ENCODE results near the gene LMAN1L.

Gene LMAN1L

GRCh38 chr15:74809242-74809641, 3.4 kb upstream of the LMAN1L start:
- intact Hi-C loops (cut with DNase I) = no loop called here
- DNase-seq = no peak

GRCh38 chr15:74809956-74810355, 2.7 kb upstream of the LMAN1L start:
- intact Hi-C loops (cut with DNase I) = no loop called here
- no peak for DNase-seq

- intact Hi-C loops (cut with DNase I) = no loop called here
- DNase-seq = peak in 1 of 10 donors; percentile 58
Observed at GRCh38 chr15:74815121-74815934, 2.7 kb downstream of the LMAN1L start.

GRCh38 chr15:74815961-74816360, 3.3 kb downstream of the LMAN1L start:
- intact Hi-C loops (cut with DNase I) = no loop called here
- peak in 1 of 10 donors; percentile 83 for DNase-seq

DNA sequence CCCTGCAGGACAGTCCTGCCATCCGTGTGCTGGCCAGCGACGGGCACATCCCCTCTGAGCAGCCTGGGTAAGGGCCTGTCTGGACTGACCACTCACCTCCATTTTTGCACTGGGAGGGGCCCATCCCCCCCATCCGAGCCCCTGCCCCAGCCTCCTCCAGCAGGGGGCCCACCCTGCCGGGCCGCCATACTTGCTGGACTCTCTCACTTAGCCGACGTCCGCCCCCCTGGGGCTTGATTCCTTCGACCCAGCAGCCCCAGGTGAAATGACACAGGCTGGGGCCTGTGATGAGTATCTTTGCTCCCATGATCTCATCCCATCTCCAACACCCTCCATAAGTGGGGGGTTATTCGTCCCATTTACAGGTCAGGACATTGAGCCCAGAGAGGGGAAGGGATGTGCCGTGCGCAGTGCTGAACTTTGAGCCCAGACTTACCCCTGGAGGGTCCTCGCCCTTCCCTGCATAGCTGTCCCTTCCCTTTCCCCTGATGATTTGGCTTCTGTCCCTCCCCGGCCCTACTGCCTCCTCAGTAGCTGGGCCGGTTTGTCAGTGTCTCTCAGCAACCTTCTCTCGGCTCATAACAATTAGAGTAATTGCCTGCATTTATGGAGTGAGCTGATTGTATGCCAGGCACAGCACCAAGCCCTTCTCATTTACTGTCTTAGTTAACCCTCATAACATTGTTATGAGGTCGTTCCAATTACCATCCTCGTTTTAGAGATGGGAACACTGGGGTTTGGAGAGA, 4.2 kb downstream of the LMAN1L start:
- intact Hi-C loops (cut with DNase I) = no loop called here
- DNase-seq = no peak

DNA sequence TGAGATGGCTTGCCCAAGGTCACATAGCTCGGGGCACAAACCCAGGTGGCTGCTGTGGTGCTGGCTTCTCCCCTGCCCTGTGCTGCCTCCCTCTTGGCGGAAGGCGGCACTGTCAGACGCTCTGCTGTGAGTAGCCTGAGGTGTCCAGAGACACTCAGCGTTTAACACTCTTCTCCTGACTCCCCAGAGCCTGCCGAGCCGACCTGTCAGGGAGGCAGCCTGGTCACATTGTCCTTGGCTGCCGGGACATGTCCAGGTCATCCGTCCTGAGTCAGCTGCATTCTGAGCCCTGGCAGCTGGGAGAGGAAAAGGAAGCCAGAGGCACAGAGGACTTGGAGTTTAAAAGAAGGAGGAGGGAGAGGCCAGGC, 4.7 kb downstream of the LMAN1L start:
- intact Hi-C loops (cut with DNase I) = no loop called here
- peak in 2 of 10 donors; percentile 36 to 82 for DNase-seq

- intact Hi-C loops (cut with DNase I) = no loop called here
- DNase-seq = peak in 1 of 10 donors; percentile 58
Observed at GRCh38 chr15:74820056-74820455, 7.4 kb downstream of the LMAN1L start.

DNA sequence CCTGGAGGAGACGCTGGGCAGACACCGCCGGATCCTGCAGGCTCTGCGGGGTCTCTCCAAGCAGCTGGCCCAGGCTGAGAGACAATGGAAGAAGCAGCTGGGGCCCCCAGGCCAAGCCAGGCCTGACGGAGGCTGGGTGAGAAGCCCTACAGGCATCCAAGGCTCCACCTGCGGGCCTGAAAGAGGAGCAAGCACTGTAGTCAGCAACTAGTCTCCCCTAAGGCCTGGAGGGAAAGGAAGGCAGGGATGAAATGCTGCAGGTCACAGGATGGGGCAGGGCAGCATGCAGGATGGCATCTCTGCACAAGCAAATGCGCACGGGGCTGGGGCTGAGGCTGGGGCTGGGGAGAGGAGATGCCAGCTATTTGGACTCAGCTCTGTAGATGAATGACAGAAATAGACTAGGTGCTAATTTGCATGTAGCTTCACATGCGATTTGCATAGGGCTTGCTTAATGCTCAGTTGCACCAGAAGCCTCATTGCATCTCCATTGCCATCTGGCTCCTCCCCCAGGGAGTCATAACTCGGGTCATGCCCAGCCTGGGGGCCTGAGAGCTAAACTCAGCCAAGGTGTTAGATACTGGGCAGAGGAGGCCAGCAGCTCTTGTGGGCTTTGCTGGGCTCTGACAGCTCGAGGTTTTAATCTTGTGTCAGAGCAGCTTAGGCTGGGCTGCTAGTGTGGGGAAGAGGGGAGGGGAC, 8.6 kb downstream of the LMAN1L start:
- intact Hi-C loops (cut with DNase I) = no loop called here
- peak in 1 of 10 donors; percentile 68 for DNase-seq

GRCh38 chr15:74821790-74822158, 9.1 kb downstream of the LMAN1L start:
- intact Hi-C loops (cut with DNase I) = no loop called here
- peak in 1 of 10 donors; percentile 56 for DNase-seq

GRCh38 chr15:74822233-74822632, 9.6 kb downstream of the LMAN1L start:
- intact Hi-C loops (cut with DNase I) = no loop called here

GRCh38 chr15:74823324-74823723, 10.7 kb downstream of the LMAN1L start:
- no peak for DNase-seq
- intact Hi-C loops (cut with DNase I) = no loop called here

More at GRCh38 chr15:74822233-74822632, 9.6 kb downstream of the LMAN1L start:
- DNase-seq = no peak

DNA sequence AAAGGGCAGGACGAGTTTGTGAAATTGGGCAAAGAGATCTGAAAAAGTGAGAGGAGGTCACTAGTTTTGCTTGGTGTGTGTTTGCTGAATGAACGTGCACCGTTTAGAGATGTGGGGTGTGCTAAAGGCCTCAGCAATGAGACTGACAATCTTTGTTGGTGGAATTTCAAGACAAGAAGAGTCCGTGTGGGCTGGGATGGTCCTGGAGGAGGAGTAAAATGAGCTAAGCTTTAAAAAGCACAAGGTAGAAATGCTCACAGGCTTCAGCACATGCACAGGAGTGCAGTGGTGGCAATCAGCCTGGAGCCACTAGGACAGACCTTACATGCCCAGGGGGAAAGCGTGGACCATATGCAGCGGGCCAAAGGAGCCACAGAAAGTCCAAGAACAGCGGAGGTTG, 12.3 kb downstream of the LMAN1L start:
- no peak for DNase-seq
- intact Hi-C loops (cut with DNase I) = no loop called here

DNA sequence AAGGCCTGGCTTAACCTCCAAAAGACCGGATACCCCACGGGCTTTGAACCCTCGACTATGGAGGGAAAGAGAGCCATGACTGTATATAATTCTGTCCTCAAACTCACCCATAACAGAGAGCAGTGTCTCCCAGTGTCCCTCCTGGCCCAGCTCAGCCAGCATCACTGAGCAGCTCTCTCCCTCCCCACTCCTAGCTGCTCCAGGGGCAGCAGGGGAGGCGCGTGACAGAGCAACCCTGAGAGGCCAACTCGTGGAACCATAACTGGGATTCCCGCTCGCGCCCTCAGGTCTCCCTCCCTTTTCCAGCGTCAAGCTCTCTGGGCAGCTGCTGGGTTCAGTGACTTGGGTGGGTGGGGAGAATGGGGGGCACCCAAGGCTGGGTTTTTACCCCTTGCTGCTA, 13.2 kb downstream of the LMAN1L start:
- DNase-seq = no peak
- intact Hi-C loops (cut with DNase I) = no loop called here

DNA sequence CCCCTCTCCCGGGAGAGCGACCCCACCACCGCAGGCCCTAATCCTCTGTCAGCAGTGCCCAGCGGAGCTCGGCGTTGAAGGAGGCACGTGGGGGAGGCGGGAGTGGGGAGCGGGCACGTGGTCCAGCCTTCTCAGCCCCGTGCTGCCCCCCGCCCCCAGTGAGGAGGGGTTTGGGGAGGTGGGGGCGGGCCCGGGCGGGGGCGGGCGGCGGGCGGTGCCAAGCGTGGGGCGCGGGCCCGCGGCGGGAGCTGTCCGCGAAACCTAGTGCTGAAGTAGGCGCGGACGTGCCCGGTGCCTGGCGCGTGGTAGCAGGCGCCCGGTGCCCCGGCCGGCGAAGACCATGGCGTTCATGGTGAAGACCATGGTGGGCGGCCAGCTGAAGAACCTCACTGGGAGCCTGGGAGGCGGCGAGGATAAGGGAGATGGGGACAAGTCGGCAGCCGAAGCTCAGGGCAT, 13.8 kb downstream of the LMAN1L start, which contains the start of gene CPLX3:
Gene CPLX3, plus strand, starts transcription at position 264 of the 456 bp plus-strand sequence. Its CDS starts 77 bp downstream, at position 341.
- intact Hi-C loops (cut with DNase I) = no loop called here
- DNase-seq = peak in 3 of 10 donors; percentile 36 to 74 (median 46)

DNA sequence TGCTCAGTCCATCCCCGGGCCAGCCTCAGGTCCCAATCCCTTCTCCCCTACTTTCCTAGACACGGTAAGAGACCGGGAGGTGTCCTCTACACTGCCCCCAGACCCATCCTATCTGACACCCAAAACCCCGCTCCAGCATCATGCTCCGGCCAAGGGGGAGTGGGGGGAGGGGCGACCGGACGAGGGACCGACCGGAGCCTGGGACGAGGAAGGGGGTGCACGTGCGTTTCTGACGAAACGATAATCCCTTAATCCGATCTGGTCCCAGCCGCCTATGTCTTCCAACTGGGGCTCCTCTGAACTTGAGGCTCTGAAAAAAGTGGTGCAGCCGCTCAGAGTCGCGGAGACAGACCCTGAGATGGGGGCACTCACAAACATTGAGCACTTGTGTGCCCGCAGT, 14.3 kb downstream of the LMAN1L start:
- intact Hi-C loops (cut with DNase I) = no loop called here
- DNase-seq = no peak

DNA sequence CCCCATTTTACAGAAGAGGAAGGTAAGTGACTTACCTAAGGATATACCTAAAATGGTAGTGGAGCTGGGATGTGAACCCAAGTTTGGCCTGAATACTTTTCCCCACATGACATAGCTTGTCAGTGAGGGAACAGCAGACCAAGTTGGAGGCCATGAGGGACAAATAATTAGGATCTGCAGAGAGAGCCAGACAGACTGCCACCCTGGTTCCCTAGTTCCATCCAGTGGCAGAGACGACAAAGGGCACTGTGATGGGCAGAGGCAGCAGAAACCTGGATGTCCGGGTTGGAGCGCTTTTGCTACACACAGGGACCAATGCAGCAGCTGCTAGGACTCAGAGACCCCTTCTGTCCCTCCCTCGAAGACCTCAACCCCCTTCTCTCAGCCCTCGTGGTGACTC, 15.0 kb downstream of the LMAN1L start:
- intact Hi-C loops (cut with DNase I) = no loop called here
- no peak for DNase-seq

DNA sequence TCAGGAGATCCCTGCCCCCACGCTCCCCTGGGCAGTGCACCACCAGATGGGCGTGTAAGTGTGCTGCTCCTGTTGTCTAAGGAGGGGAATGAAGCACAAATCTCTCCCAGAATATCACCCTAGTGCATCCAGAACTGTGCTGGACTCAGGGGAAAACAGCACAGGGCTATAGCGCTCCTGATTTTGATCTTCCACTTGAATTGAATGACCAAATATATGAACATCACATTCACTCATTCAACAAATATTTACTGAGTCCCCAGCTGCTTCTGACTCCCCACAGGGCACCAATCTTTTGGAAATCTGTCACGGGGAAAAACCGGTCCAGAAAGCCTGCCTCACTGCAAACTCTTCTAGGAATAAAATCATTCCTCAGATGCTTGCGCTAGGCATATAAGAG, 16.2 kb downstream of the LMAN1L start:
- DNase-seq = no peak
- intact Hi-C loops (cut with DNase I) = no loop called here

GRCh38 chr15:74829486-74829885, 16.9 kb downstream of the LMAN1L start:
- intact Hi-C loops (cut with DNase I) = no loop called here
- no peak for DNase-seq

GRCh38 chr15:74829991-74830390, 17.4 kb downstream of the LMAN1L start:
- DNase-seq = no peak
- intact Hi-C loops (cut with DNase I) = no loop called here

GRCh38 chr15:74830868-74831267, 18.2 kb downstream of the LMAN1L start:
- intact Hi-C loops (cut with DNase I) = no loop called here
- peak; percentile 56 to 96 (median 77) for DNase-seq
